HG03354 (cell line): ENCODE measurements around the gene KIF25.

ENCODE experiments used
- ATAC-seq: cut with Tn5 transposase; IDR thresholded peaks from one replicate; pipeline ENCODE4 v1.9.1; 2021; ENCODE audit warnings: mild to moderate bottlenecking; ENCODE audit not compliant: unreplicated experiment, poor library complexity, severe bottlenecking

The KIF25 gene

DNA sequence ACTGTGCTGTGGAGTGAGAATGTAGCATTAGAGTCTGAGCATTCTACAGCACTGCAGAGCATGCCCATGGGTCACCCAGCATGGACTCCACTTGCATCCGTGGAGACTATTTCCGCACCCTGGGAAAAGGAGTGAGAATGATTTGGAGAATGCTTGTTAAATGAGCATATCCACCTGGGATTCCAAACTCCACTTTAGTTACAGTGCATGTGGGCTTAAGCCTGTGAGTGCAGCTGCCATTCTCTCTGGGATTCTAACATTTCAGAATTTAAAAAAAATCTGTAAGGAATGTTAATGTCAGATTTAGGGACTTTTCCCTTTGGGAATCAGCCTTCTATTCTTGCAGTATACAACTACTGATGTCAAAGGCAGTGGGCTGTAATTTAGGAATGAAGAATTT is 33.4 kb downstream of the KIF25 start:
- no peak for ATAC-seq

DNA sequence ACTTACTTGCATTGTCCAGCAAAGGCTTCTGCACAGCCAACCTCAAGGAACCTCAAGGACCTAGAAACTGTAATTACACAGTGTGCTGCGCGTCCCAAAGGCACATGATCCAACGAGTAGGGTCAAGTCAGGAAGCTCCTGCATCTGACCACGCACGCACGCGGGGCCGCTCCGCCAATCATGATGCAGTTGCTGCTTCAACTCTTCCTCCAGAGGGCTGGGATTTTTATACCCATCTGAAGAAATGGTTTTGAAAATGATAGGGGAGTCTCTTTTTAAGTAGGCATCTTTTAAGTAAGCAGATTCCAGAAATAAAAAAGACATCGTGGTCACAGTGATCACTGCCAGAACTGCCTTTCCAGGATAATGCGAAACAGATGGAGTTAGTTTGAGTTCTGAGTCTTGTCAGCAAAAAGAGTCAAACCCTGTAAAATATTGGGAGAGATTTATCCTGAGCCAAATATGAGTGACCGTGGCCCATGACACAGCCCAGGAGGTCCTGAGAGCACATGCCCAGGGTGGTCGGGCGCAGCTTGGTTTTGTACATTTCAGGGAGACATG is 34.0 kb downstream of the KIF25 start:
- ATAC-seq = no peak

DNA sequence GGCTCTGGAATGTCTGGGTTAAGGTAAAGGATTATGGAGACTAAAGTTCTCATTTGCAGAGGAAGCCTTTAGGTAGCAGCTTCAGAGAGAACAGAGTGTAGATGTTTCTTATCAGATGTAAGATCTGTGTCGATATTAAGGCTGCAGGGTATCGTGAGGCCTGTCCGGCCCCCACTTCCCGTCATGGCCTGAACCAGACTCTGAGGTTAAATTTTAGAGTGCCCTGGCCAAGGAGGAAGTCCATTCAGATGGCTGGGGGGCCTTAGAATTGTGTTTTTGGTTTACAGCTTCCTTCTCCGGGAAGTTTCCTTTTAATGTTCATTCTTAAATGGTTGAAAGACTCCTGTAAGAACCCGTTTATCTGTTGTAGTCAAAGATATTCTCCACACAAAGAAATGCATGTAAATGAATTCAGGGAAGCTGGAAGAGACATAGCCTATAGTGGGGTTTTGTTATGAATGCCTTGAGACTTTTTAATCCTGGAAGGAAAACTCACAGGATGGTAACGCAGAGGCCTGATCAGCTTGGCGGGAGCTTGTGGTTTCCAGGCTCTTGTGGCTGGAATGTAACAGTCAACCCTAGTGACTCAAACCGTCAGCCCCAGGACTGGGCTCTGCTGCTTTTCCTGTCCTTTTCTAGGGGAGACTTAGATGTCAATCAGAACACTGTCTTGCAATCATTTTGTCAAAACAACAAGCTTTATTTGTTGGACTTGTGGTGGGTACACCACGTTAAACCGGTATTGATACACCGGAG is 34.7 kb downstream of the KIF25 start:
- ATAC-seq = no peak

DNA sequence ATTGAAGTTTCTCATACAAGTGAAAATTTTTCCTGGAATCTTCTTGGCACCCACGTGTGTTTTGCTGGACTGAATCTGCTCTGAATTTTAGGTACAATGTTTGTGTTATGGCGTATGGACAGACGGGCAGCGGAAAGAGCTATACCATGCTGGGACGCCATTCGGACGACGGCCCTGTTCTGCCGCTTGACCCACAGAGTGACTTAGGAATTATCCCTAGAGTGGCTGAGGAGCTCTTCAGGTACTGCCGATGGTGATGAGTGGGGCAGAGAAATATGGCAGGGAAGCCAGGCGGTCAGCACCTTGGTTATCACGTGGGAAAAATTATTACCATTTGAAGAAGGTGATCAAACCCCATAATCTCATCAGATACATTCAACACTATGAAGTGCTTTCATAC is 36.3 kb downstream of the KIF25 start:
- ATAC-seq = no peak

DNA sequence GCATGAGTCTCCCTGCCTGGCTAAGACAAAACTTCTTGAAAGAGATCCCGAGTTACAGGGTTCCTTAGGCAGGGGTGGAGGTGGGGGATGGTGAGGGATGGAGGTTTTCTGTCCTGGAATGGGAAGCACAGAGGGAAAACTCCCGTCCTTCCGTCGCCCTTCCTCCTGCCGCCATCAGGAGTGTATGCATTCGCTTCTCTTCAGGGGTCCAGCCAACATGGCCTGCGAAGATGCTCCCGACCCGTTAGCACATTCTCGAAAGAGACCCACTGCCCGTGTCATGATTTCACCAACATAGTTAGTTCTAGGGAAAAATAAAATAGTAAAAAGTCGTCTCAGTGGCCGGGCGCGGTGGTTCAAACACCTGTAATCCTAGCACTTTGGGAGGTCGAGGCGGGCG is 37.1 kb downstream of the KIF25 start:
- ATAC-seq = no peak

DNA sequence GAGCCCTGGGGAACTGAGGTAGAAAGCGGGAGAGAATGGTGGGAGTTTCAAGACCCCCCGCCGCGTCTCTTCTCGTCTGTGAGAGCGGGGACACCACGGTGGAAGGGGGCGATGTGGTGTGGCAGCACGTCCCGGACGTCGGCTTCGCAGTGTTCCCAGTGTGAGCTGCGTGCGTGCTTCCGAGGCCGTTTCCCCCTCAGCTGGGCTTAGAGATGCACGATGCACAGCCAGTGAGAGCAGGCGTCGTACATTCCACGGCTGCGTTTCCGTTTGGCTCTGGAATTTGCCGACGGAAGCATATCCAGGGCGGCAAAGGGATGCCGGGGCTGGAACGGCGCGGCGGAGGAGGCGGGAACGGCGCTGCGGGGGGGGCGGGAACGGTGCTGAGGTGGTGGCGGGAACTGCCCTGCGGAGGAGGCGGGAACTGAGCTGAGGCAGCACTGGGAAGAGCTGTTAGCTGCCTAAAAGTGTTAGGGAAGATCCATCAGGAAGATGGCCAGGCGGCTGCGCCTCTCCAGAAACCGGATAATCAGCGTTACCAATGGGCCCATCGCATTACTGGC is 37.7 kb downstream of the KIF25 start:
- ATAC-seq = no peak

DNA sequence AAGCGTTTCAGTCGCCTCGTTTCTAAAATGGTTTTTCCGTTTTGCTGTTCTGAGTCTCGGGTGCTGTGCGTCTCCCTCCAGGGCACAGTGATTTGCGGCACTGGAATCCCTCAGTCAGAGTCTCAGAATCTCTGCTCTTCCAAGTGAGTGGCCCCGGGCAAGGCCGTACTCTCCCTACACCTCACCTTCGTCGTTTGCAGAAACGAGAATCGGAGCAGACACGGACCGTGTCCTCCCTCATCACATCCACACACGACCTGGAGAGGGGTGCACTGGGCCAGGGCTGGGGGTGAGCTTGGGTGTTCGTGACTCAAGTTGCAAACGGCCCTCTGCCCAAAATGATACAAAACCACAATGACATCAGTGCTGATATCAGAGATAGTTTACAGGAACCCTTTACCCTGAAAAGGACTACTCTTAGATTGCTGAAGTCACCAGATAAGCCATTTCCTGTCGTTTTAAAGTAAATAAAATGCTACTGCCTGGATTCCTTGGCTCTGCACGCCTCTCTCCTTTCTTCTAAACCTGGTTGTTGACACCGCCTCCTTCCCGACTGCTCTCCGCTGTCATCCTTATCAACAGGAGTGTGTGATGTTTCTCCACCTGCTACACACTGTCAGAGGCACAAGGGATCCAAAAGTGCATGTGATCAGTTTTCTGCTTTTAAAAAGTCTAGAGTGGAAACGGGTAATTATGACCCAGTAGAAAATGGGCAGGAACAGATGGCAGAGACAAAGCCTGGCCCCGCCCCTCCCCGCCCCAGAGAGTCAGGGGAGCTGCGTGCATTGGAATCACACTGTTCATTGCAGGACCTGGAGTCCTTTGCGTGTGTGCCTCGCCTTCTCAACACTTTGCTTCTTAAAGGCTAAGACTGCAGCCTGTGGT is 38.4 kb downstream of the KIF25 start:
- no peak for ATAC-seq

DNA sequence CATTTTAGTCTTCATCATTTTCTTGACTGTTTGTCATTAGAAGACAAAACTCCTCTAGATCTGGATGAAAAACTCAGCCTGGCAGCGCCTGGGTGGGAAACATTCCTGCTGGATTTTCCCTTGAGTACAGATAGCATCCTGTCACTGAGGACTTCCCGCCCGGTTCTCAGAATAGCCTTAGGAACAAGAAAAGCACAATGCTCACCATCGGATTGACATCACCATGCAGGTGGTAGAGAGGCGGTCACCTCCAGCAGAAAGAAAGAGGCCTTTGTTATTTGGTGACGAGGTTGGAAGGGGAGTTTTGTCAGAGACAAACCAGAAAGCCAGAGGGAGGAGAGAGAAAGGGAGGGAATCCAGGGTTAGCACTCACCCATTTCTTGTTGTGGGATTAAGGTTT is 39.8 kb downstream of the KIF25 start:
- ATAC-seq = no peak

DNA sequence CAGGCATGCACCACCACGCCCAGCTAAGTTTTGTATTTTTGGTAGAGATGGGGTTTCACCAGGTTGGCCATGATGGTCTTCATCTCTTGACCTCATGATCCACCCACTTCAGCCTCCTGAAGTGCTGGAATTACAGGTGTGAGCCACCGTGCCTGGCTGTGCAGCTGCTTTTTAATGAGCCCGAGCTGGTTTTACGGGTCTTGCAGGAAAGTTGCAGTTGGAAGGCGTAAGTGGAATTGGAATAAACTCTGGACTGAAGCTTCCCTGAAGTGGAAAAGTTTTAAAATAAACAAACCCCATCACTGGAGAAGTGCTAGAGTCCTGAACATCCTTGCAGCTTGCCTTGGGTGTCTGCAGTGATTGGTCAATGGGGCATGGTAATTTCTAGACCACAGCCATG is 40.4 kb downstream of the KIF25 start:
- no peak for ATAC-seq

DNA sequence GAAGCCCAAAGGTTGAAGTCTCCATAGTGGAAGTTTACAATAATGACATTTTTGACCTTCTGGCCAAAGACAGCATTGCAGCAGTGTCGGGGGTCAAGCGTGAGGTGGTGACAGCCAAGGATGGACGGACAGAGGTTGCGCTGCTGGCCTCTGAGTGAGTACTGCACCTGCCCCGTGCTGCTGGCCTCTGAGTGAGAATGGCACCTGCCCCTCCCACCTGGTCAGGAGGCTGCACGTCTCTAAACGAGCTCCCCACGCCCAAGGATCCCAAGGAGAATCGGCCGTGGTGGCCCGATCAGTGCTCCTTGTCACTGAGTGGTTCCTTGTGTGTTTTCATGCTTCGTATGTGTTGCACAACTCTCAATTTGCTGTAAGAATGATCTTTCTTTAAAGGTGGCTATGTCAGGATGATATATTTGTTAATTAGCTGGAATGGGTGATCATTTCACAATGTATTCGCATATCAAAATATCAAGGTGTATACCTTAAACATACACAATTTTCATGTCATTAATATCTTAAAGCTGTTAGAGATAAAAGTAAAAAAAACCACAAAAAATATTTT is 41.2 kb downstream of the KIF25 start:
- ATAC-seq = no peak

DNA sequence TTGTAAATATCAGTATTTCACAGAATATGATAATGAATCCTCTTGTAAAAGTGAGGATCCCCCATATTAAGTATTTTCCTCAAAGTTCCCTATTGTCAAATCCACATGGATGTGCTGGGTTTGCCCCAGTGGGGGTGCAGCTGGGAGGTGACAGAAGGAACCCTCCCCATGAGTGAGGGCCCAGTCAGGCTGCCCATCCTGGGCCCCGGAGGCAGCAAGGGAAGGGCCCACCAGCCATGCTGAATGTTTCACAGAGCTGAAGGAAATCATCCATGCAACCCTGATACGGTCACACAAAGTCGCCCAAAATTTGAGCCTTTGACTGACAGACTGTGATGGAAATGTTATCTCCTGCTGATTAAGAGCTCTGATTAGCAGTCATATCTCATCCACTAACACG is 41.8 kb downstream of the KIF25 start:
- ATAC-seq = no peak

DNA sequence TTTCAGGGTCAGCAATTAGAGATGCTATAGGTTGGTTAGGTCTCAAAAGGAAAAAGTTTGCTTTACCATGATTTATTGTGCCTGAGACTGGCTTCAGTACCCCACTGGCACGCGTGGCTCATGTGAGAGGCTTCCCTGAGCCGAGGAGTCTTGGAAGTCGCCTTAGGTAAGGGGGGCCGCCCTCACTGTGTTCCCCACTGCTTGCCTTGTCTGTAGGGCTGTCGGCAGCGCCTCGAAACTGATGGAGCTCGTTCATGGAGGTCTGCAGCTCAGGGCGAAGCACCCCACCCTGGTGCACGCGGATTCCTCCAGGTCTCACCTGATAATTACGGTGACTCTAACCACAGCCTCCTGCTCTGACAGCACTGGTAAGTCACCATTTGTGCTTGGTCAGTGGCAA is 42.4 kb downstream of the KIF25 start:
- ATAC-seq = no peak

DNA sequence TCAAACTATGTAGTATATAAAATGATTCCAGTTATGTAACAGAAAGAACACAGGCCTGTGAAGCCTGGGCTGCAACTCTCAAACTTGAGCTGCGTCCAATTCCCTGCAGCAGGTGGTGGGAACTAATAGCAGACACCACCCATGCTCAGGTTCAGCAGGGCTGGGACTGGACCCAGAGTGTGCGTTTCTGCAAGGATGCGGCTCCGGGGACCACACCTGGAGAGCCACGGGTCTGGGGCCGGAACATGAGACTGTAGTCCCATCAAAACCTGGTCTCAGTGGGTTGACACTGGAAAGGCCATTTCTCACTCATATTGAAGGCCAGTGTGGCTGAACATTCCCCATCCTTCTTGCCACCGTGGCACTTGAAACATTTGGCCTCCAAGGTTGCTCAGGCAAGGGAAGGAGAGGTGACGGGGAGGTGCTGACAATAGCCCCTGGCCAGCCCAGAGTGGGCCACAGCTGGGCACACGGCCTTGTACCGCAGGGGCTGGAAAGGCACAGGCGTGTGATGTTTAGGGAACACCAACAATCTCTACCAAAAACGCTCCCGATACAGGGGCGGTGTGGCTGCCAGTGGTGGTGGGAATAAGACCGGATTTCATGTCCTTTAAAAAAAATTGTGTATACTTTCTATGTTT is 43.5 kb downstream of the KIF25 start:
- ATAC-seq = no peak

DNA sequence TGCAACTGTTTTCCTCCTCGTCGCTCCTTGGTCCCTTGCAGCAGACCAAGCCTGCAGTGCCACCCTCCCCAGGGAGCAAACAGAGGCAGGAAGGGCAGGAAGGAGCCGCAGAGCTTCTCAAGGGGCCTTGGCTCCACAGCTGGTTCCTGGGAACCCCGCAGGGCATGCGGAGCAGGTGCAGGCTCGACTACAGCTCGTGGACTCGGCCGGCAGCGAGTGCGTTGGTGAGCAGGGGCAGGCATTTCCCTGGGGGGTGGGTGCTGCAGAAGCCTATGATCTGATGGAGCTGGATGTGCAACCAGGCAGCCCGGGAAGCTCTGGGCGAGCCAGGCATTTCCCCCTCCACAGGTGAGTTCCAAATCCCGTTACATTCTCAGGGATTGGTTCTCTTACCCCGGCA is 44.5 kb downstream of the KIF25 start:
- ATAC-seq = no peak

DNA sequence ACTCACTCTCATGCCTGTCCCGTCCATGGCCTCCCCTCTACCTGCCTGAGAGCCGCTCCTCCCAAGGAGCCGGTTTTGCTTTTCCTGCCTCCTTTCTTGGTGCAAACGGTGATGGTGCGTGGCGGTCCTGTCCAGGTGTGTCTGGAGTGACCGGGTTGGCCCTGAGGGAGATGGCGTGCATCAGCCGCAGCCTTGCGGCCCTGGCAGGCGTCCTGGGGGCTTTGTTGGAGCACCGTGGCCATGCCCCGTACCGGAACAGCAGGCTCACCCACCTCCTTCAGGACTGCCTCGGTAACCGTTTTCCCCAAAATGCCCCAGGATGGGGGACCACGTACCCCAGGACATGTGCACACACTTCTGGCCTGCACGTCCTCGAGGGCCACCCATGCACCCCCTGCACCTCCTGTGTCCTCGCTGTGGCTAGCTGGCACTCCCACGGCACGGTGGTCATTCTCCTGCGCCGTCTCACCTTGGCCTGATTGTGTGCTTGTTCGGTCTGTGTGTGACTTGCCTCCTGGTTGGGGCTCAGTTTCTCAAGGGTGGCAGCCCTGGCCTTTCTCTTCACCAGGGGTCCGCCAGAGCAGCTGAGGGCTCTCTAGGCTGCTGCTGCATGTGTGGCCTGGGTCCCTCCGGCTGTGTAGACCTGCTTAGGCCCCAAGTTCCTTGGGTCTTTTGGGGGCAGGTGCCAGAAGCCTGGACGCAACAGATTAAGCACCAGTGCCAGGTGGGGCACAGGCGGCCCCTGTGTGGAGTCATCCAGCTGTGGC is 45.1 kb downstream of the KIF25 start:
- ATAC-seq = no peak

DNA sequence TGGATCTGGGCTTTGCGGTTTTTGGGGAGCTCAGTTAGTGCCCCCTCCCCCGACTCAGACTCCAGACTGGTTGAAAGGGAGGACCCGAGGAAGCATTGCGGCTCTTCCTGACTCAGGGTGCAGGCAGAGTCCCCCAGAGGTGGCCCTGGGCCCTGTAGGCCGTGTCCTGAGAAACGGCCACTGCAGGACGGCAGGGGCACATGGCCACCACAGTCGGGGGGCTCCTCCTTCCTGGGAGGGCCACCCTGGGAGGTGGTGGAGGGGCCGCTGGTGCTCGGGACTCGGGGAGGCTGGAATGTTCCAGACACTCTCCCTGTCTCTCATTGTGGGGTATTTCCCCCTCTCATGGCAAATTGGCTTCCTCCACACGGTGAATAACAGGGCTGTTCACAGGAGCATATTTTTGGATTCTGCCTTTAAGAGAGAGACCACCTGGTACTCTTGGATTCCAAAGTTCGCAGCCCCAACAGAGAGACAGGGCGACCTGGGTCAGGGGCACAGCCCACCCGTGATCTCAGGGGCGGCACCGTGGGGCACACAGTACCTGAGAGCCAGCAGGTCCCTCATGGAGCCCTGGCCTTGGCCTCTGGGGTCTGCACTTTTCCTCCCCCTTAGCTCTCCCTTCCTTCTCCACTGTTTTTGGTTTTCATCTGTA is 45.8 kb downstream of the KIF25 start:
- ATAC-seq = no peak

DNA sequence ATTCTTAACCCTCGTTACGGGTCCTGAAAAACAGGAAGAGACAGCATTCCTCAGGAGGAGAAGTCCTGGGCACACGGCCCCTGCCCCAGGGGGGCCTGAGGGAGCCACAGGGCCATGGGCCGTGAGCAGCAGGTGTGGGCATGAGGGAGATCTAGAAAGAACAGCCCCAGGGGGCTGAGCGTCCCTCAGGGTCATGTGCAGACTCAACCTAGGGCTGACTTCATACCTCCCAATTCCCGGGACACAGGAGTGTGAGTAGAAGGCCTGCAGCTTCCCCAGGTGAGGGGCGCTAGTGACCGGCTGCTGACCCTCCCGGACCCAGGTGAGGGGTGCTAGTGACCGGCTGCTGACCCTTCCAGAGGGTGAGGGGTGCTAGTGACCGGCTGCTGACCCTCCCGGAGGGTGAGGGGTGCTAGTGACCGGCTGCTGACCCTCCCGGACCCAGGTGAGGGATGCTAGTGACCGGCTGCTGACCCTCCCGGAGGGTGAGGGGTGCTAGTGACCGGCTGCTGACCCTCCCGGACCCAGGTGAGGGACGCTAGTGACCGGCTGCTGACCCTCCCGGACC is 46.5 kb downstream of the KIF25 start:
- ATAC-seq = no peak

DNA sequence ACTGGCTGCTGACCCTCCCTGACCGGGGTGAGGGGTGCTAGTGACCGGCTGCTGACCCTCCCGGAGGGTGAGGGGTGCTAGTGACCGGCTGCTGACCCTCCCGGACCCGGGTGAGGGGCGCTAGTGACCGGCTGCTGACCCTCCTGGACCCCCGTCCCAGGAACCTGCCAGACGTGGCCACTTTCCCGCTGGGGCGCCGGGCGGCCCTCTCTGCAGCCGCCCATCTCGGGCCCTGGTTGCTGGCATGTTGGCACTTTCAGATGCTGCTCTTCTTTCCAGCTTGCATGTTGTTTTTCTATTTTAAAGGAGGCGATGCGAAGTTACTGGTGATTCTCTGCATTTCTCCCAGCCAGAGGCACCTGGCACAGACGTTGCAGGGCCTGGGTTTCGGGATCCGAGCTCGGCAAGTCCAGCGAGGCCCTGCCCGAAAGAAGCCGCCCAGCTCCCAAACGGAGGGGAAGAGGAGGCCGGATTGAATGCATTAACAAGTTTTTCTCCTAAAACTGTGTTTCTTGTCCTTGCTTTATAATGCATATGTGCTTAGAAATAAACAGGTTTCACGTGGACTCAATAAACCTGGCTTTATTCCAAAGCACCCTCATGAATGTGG is 47.2 kb downstream of the KIF25 start:
- no peak for ATAC-seq
